ENCODE data around the gene AP2M1. TPM values are rescaled to one million over a fixed set of nuclear protein-coding genes. Genes with fewer than 3 reads are reported as not detected.

The AP2M1 gene
- total and polyA plus RNA-seq, 2 of the 13 experiments (the other 11 are each of a cell fraction or from before 2014, with no cell fraction given) = 126 to 146 TPM

- in situ Hi-C loops (cut with HindIII; ENCODE audit: extremely low pct_ligation_motif_present, low pct_unique_long_range_greater_than_20kb) = loop anchor here (25.0 kb wide), 1 partner anchor 239 kb away; the partner anchor contains the start of gene PARL
These were observed 48.6 kb upstream of the AP2M1 start for GRCh38 chr3:184126006-184126405.

DNA sequence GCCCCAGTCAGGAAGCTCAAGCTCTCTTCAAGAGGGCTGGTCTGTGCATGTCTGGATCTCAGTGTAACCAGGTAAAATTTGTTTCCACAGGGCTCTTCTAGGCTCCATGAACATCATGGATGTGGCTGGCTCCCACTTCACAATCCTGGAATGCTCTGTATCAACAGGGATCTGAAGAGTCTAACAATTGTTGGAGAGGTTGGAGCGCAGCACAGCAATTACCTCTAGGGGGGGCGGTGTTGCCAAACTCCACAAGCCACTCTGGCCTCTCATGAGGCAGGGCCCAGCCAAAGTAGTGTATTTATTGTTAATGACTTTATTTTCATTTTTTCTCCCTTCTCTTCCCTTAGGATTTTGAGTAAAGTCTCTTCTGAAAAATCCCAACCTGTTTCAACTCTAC, 45.6 kb upstream of the AP2M1 start:
- Histone ChIP-seq H3K4me2 (ENCODE audit: low read depth, low read length) (no peak overlapping the region), H3K4me1 (ENCODE audit: insufficient read depth, low read length) (peaks cover 12% of the 10 kb centered on the region), H3K27me3 (ENCODE audit: control insufficient read depth in 1 of 2, insufficient read depth in 2 of 2, low read length in 2 of 2) (no peaks in the 10 kb centered on the region), H2AFZ (ENCODE audit: low read length) (no peak overlapping the region), H3K27ac (ENCODE audit: extremely low read length, insufficient read depth, low read length) (no peak overlapping the region), H3K79me2 (ENCODE audit: insufficient read depth, low read length) (no peaks in the 10 kb centered on the region), H4K20me1 (ENCODE audit: insufficient read depth, low read length) (no peaks in the 10 kb centered on the region), H3K4me3 (replicated peaks in 1 of 3; ENCODE audit: insufficient read depth in 1 of 3, low read depth in 2 of 3, low read length in 3 of 3) (no peak overlapping the region), H3K36me3 (replicated peaks in 1 of 2; ENCODE audit: control insufficient read depth in 1 of 2, insufficient read depth in 2 of 2, low read length in 2 of 2) (no peaks in the 10 kb centered on the region), H3K9ac (ENCODE audit: insufficient read depth, low read depth, low read length) (no peak overlapping the region), H3K9me3 (ENCODE audit: low read length) (no peaks in the 10 kb centered on the region)
- FAIRE-seq (peak; percentile 43), ATAC-seq (peak; percentile 94), DNase-seq (ENCODE audit: low spot score) (peak; percentile 48)
- intact Hi-C loops (cut with micrococcal nuclease; ENCODE audit: unreplicated experiment) = no loop called here
- no TSS peak for BruUV-seq (replicated peaks)
- POLR2A ChIA-PET = no interaction called here
- WGBS (ENCODE audit: low lambda C conversion rate) = 13% methylated on average over 2 of the region's 2 CpGs
- CTCF ChIA-PET (ENCODE audit: low intra/inter-chr PET ratio, low total read pairs) = no interaction called here
- in situ Hi-C loops (cut with HindIII; ENCODE audit: extremely low pct_ligation_motif_present, low pct_unique_long_range_greater_than_20kb) = loop anchor here (25.0 kb wide), 1 partner anchor 242 kb away; the partner anchor contains the start of gene PARL
- TF ChIP-seq MIXL1 (CRISPR knock-in tag; IDR thresholded peaks at IDR 0.05) = 0 out of 2 replicates have a peak, but pooled peaks have one; percentile 36
- 0 out of 2 replicates have a peak, but pooled peaks have one; percentile 18 for TF ChIP-seq GATAD2A (CRISPR knock-in tag; IDR thresholded peaks at IDR 0.05)
- TF ChIP-seq KAT8 (CRISPR knock-in tag; IDR thresholded peaks at IDR 0.05) = no peak
- 0 out of 2 replicates have a peak, but pooled peaks have one; percentile 10 for TF ChIP-seq SMC3 (IDR thresholded peaks at IDR 0.05; ENCODE audit: low read length)
- 0 out of 2 replicates have a peak, but pooled peaks have one; percentile 11 for TF ChIP-seq RAD21 (CRISPR knock-in tag; IDR thresholded peaks at IDR 0.05)
- no peak for TF ChIP-seq ZNF777 (CRISPR knock-in tag; IDR thresholded peaks at IDR 0.05)
- no peak for TF ChIP-seq ZNF136 (CRISPR knock-in tag; IDR thresholded peaks at IDR 0.05; ENCODE audit: low read depth)
- TF ChIP-seq TEAD3 (CRISPR knock-in tag; optimal IDR thresholded peaks at IDR 0.05; ENCODE audit: borderline replicate concordance) = peak; percentile 76
- no peak for TF ChIP-seq ZFAT (CRISPR knock-in tag; conservative IDR thresholded peaks at IDR 0.05)
- no peak for TF ChIP-seq NFE2L2 (IDR thresholded peaks at IDR 0.05; ENCODE audit: low read length)
- no peak for TF ChIP-seq ZNF672 (CRISPR knock-in tag; IDR thresholded peaks at IDR 0.05)
- TF ChIP-seq FOXA3 (CRISPR knock-in tag; IDR thresholded peaks at IDR 0.05) = peak; percentile 43
- TF ChIP-seq MTF1 (CRISPR knock-in tag; IDR thresholded peaks at IDR 0.05) = no peak
- TF ChIP-seq FOXA1 (IDR thresholded peaks at IDR 0.05) = no peak
- TF ChIP-seq FOXA1 (CRISPR knock-in tag; IDR thresholded peaks at IDR 0.05) = 0 out of 2 replicates have a peak, but pooled peaks have one; percentile 19
- 0 out of 2 replicates have a peak, but pooled peaks have one; percentile 12 for TF ChIP-seq SAP130 (CRISPR knock-in tag; IDR thresholded peaks at IDR 0.05; ENCODE audit: low read depth)

More at GRCh38 chr3:184126006-184126405, 48.6 kb upstream of the AP2M1 start:
- POLR2A ChIA-PET = interaction anchor here (1.9 kb wide), 1 partner anchor 9 kb away, joined by 19 read pairs; the partner anchor contains the start of gene EIF2B5
- Histone ChIP-seq H3K36me3 (replicated peaks in 1 of 2; ENCODE audit: control insufficient read depth in 1 of 2, insufficient read depth in 2 of 2, low read length in 2 of 2) (no peaks in the 10 kb centered on the region), H3K9ac (ENCODE audit: insufficient read depth, low read depth, low read length) (no peak overlapping the region), H3K27ac (ENCODE audit: extremely low read length, insufficient read depth, low read length) (no peak overlapping the region), H4K20me1 (ENCODE audit: insufficient read depth, low read length) (no peaks in the 10 kb centered on the region), H3K27me3 (ENCODE audit: control insufficient read depth in 1 of 2, insufficient read depth in 2 of 2, low read length in 2 of 2) (no peaks in the 10 kb centered on the region), H3K9me3 (ENCODE audit: low read length) (no peaks in the 10 kb centered on the region), H3K79me2 (ENCODE audit: insufficient read depth, low read length) (no peaks in the 10 kb centered on the region), H2AFZ (ENCODE audit: low read length) (no peak overlapping the region), H3K4me3 (replicated peaks in 1 of 3; ENCODE audit: insufficient read depth in 1 of 3, low read depth in 2 of 3, low read length in 3 of 3) (no peak overlapping the region), H3K4me2 (ENCODE audit: low read depth, low read length) (no peak overlapping the region), H3K4me1 (ENCODE audit: insufficient read depth, low read length) (peaks cover 5% of the 10 kb centered on the region; the same call in 1 of the 2 replicates)
- 24% methylated on average over 3 of the region's 3 CpGs for WGBS (ENCODE audit: low lambda C conversion rate)
- no peak for FAIRE-seq
- DNase-seq (ENCODE audit: low spot score) = no peak
- TF ChIP-seq ZNF780A (CRISPR knock-in tag; IDR thresholded peaks at IDR 0.05) (no peak), ZC3H13 (CRISPR knock-in tag; IDR thresholded peaks at IDR 0.05) (no peak), ATM (IDR thresholded peaks at IDR 0.05; ENCODE audit: borderline replicate concordance) (no peak), TOPORS (CRISPR knock-in tag; IDR thresholded peaks at IDR 0.05) (no peak), ZNF234 (CRISPR knock-in tag; conservative IDR thresholded peaks at IDR 0.05) (no peak), THYN1 (CRISPR knock-in tag; IDR thresholded peaks at IDR 0.05; ENCODE audit: borderline replicate concordance, low read depth) (no peak), SP5 (CRISPR knock-in tag; IDR thresholded peaks at IDR 0.05; ENCODE audit: borderline replicate concordance, low read depth) (no peak), PCBP2 (optimal IDR thresholded peaks at IDR 0.05; ENCODE audit: low read depth, low read length, poor library complexity, severe bottlenecking) (no peak), MBNL3 (CRISPR knock-in tag; conservative IDR thresholded peaks at IDR 0.05) (no peak), PLRG1 (conservative IDR thresholded peaks at IDR 0.05) (no peak), TAF1 (CRISPR knock-in tag; IDR thresholded peaks at IDR 0.05) (no peak), YY1 (IDR thresholded peaks at IDR 0.05; ENCODE audit: insufficient read depth, insufficient replicate concordance, low read depth, low read length) (no peak), ZNF333 (CRISPR knock-in tag; IDR thresholded peaks at IDR 0.05; ENCODE audit: borderline replicate concordance) (no peak), ADNP (CRISPR knock-in tag; IDR thresholded peaks at IDR 0.05) (no peak), ZNF33B (CRISPR knock-in tag; IDR thresholded peaks at IDR 0.05) (no peak)
- TF ChIP-seq, protein P1, sequence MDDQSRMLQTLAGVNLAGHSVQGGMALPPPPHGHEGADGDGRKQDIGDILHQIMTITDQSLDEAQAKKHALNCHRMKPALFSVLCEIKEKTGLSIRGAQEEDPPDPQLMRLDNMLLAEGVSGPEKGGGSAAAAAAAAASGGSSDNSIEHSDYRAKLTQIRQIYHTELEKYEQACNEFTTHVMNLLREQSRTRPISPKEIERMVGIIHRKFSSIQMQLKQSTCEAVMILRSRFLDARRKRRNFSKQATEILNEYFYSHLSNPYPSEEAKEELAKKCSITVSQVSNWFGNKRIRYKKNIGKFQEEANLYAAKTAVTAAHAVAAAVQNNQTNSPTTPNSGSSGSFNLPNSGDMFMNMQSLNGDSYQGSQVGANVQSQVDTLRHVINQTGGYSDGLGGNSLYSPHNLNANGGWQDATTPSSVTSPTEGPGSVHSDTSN (CRISPR knock-in tag; IDR thresholded peaks at IDR 0.05; ENCODE audit: borderline replicate concordance) = no peak
- intact Hi-C loops (cut with micrococcal nuclease; ENCODE audit: unreplicated experiment) = no loop called here
- CTCF ChIA-PET (ENCODE audit: low intra/inter-chr PET ratio, low total read pairs) = no interaction called here
- BruUV-seq (replicated peaks) = no TSS peak
- ATAC-seq = no peak
